Kasumi-1 (cell line): ENCODE results near the gene RIPPLY3.
"Not testable (repeated sequence)": the region's sequence is repeated elsewhere in the genome, so short reads cannot be mapped to it uniquely, and the experiment has no call there.

Experiments
- DNase-seq, 2 experiments: peaks; one replicate each; lab custom pipeline; 2025; lab: John Stamatoyannopoulos, UW

RIPPLY3 gene

GRCh38 chr21:36981049-36981391 is 25.5 kb upstream of the RIPPLY3 start:
- no peak for DNase-seq

GRCh38 chr21:36981977-36982700 is 24.4 kb upstream of the RIPPLY3 start:
- DNase-seq = no peak

DNA sequence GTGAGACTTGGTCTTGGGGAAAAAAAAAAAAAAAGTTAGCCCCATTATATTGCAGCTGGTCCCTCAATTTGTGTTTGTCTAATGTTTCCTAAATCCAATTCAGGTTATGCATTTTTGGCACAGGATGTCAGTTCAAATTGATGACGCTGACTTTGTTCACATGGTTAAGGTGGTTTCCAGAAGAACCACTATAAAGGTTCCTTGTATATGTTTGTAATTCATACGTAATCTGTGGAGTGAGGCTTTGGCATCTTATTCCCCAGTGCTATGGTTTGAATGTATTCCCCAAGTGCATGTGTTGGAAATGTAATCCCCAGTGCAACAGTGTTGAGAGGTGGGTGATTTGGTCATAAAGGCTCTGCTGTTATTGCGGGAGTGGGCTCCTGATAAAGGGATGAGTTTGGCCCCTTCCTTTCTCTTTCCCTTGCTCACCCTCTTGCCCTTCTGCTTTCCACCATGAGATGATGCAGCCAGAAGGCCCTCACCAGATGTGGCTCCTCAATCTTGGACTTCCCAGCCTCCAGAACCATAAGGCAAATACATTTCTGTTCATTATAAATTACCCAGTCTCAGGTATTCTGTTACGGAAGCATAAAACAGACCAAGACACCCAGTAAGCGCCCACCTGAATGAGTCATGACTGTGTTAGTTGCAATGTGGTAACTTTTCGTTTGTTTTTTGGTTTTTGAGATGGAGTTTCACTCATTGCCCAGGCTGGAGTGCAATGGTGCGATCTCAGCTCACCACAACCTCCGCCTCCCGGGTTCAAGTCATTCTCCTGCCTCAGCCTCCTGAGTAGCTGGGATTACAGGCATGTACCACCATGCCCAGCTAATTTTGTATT is 20.5 kb upstream of the RIPPLY3 start:
- no peak for DNase-seq

- no peak for DNase-seq
Observed at GRCh38 chr21:36987845-36988244, 18.7 kb upstream of the RIPPLY3 start.

DNA sequence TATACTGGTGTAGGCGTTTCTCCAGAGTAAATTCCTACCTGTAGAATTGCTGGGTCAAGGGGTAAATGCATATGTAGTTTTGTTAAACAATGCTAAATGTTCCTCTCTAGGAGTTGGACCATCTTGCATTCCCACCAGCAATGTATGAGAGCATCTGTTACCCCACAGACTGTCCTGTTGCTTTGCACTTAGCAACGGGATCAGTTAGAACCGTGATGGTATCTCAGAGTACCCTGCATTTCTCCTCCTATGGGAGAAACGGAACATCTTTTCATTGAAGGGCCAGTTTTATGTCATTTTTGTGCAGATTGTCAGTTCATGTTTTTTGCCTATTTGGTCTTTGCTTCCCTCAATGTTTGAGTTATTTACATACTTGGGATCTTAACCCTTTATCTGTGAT is 18.0 kb upstream of the RIPPLY3 start:
- no peak for DNase-seq

GRCh38 chr21:36989199-36989698 is 17.3 kb upstream of the RIPPLY3 start:
- not testable (repeated sequence) for DNase-seq

DNA sequence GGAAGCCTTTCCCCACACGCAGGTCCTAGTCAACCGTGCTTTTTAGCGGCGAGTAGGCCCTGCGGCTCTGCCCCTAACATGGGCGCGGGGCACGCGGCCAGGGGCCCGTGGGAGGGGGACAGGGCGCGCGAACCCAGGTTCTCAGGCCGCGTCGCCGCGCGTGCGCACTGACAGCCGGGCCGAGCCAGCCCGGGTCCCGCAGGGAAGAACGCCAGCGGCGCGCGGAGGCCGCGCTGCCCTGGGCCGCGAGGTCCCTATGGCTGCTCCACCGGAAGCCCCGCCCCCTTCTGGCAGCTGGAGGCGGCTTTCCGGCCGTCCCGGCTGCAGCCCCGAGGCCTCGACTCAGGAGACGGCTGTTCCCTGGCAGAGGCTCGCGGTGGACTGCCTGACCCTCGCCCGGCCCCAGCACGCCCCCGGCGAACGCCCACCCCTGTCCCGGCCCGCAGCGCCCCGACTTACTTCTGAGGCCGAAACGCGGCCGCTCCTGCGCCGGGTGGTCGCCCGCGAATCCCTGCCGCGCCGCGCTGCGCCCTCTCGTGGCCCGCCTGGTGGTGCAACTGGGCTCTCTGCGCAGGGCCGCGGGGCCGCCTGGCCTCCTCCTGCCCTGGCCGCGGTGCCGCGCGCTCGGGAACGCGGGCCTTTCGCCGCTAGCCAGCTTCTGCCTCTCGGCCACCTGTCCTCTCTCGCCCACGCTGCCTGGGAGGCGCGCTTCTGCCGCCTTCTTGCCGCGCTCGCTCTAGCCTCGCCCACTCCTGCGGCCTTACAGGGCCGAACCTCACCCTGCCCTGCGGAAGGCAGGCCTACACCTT is 16.6 kb upstream of the RIPPLY3 start:
- peak; percentile 86 to 87 for DNase-seq

GRCh38 chr21:36990508-36991205 is 15.8 kb upstream of the RIPPLY3 start:
- DNase-seq = no peak

DNA sequence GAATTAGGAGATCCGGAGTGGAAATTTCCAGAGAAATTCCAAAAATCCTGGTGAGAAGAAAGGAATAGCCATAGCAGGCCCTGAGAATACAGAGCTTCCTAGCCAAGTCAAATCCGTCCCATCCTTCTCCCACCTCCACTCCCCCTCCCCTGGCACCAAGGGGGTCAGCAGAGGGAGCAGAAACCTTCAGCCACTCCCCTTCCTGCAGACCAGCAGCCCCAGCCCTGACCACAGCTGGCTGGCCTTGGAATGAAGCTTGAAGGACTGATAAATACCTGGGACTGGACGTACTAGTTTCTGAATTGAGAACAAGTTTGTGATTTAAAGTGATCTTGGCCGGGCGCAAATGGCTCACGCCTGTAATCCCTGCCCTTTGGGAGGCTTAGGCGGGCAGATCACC is 13.8 kb upstream of the RIPPLY3 start:
- DNase-seq = no peak

GRCh38 chr21:36994501-36995158 is 11.9 kb upstream of the RIPPLY3 start:
- no peak for DNase-seq

DNA sequence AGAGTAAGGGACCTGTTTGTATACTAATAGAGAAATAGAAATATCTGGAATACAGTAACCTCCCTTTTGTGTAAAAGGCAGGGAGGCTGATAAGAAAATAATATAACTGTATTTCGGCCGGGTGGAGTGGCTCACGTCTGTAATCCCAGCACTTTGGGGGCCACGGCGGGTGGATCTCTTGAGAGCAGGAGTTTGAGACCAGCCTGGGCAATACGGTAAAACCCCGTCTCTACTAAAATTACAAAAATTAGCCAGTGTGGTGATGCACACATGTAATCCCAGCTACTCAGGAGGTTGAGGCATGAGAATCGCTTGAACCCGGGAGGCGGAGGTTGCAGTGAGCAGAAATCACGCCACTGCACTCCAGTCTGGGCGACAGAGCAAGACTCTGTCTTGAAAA is 11.2 kb upstream of the RIPPLY3 start:
- not testable (repeated sequence) for DNase-seq

DNA sequence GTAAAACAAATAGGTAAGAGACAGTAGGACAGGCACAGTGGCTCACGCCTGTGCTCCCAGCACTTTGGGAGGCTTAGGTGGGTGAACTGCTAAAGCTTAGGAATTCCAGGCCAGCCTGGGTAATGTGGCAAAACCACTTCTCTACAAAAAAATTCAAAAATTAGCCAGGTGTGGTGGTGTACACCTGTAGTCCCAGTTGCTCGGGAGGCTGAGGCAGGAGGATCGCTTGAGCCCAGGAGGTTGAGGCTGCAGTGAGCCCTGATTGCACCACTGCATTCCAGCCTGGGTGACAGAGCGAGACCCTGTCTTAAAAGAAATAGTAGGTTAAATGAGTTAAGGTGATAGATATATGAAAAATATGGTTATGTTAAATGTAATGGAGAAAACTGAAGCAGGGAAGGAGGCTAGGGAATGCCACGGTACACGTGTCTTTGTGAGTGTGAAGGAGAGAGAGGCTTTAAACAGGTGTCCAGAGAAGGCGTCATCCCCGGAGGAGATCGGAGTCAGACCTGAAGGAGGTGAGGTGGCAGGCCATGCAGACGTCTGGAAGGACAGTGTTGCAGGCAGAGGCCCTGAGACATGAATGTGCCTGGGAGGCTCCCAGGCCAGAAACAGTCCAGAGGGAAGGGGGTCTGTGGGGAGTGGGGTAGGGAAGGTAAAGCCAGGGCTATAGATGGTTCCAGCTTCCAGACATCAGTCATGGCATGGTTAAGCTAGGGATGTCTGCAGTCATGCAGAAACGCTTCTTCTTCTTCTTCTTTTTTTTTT is 7.2 kb upstream of the RIPPLY3 start:
- no peak for DNase-seq

- DNase-seq = peak; percentile 5 to 28
Observed at GRCh38 chr21:37000381-37000780, 6.1 kb upstream of the RIPPLY3 start.

DNA sequence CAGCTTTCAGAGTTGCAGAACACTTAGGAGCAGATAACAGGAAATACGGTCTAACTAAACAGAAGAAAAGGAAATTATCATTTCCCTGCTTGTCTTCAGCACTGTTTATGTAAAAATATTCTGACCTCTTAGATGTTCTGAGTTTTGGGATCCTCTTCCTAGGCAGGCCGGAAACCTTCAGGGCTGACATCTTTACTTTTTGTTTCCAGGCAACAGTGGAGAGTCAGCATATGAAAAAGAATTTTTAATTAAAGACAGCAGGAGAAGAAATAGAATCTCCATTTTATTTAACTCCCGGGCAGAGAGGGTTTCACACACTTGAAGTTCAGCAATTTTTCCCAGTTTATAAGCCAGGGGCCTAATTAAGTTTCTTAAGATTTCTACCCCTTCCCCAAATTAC is 5.1 kb upstream of the RIPPLY3 start:
- peak in 1 of 2 experiments; percentile 30 for DNase-seq

- DNase-seq = not testable (repeated sequence)
Observed at GRCh38 chr21:37002851-37003250, 3.7 kb upstream of the RIPPLY3 start.

DNA sequence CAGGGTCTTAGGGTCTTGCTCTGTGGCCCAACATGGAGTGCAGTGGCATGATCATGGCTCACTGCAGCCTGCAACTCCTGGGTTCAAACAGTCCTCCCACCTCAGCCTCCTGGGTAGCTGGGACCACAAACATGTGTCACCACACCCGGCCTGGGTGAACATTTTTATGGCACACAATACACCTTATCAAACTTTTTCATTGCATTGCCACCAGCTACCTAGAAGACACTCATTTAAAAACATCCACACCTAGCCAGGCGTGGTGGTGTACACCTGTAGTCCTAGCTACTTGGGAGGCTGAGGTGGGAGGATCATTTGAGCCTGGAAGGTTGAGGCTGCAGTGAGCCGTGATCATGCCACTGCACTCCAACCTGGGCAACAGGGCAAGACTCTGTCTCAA is 2.6 kb upstream of the RIPPLY3 start:
- not testable (repeated sequence) for DNase-seq

DNA sequence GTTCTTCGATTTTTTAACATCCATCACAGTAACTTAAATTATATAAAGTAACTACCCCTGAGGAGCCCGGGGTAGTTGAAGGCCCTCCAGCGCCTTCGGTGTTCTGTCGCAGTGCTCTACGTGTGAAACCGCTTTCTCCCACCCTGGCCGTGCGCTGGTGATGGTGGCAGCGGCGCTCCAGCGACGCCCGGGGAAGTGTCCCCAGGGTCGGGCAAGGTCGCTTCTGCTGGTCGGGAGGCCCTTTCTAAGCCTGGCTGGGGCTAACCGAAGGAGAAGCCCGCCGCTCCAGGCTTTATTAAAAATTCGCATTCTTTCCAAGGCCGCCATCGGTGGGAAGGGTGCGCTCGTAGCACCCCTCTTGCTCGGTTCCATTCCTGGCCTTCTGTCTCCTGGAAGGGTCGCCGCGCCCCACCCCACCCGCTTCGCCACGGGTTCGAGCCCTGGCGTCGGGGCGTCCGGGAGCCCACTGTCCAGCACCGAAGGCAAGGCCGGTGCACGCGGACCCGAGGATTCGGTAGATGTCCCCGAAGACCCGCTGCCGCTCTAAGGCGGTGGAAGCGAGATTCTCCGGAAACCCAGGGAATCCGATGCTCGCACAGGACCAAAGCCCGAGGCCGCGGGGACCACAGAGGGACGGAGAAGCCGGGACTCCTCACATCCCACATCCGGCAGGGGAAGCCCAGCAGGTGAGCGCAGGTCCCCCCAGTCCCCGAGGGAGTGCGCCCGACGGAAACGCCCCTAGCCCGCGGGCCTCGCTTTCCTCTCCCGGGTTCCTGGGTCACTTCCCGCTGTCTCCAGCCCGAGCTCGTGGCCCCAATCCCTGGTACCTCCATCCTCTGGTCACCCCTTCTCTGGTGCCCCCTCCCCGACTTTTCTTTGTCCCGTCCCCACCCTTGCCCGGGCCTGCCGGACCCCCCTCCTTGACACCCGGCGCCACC is 685 bp upstream of the RIPPLY3 start:
- no peak for DNase-seq

GRCh38 chr21:37008724-37009123 is 2.2 kb downstream of the RIPPLY3 start:
- no peak for DNase-seq

- DNase-seq = peak; percentile 91 to 93
Observed at GRCh38 chr21:37009740-37010341, 3.3 kb downstream of the RIPPLY3 start.
